Glutamatergic neuron (in vitro differentiated cells): ENCODE measurements around the gene RTKN2. TPM values are rescaled to one million over a fixed set of nuclear protein-coding genes. Genes with fewer than 3 reads are reported as not detected.

Source experiments
- DNase-seq: peaks from one replicate; pipeline ENCODE4 v3.0.0; 2022
- H3K27ac Mint-ChIP-seq: one replicate; pipeline ENCODE4 v1.8.0; 2020; ENCODE audit warnings: mild to moderate bottlenecking, mixed read lengths, inconsistent platforms; ENCODE audit not compliant: unreplicated experiment
- H3K27me3 Mint-ChIP-seq: one replicate; pipeline ENCODE4 v1.8.0; 2020; ENCODE audit warnings: mild to moderate bottlenecking, moderate library complexity, mixed read lengths, inconsistent platforms; ENCODE audit not compliant: unreplicated experiment
- H3K36me3 Mint-ChIP-seq: one replicate; pipeline ENCODE4 v1.8.0; 2020; ENCODE audit warnings: mild to moderate bottlenecking, mixed read lengths, inconsistent platforms; ENCODE audit not compliant: unreplicated experiment
- H3K4me1 Mint-ChIP-seq: one replicate; pipeline ENCODE4 v1.8.0; 2020; ENCODE audit warnings: mild to moderate bottlenecking, low read depth, mixed read lengths, inconsistent platforms; ENCODE audit not compliant: unreplicated experiment
- H3K4me3 Mint-ChIP-seq: one replicate; pipeline ENCODE4 v1.8.0; 2020; ENCODE audit warnings: mild to moderate bottlenecking, mixed read lengths, inconsistent platforms; ENCODE audit not compliant: unreplicated experiment
- H3K9me3 Mint-ChIP-seq: one replicate; pipeline ENCODE4 v1.8.0; 2020; ENCODE audit warnings: mild to moderate bottlenecking, moderate library complexity, mixed read lengths, inconsistent platforms; ENCODE audit not compliant: unreplicated experiment
- total RNA-seq: library from RNA; stranded (reverse); fragmentation: NEBNext Ultra II Directional; extraction: Animal tissue kit (Norgen Biotek cat#: 25700); gene quantifications from one replicate; pipeline ENCODE4 v1.2.1, GENCODE V29; 2021; ENCODE audit not compliant: unreplicated experiment
- TF ChIP-seq, protein P1 (sequence below): fragments of 200-600 bp; sonication (generic); IDR thresholded peaks from one replicate; pipeline ENCODE4 v1.5.0; 2021; ENCODE audit not compliant: partially characterized antibody, unreplicated experiment

RTKN2 gene
- total RNA-seq, 1 donor from 2014 or later, result 3.2 TPM

DNA sequence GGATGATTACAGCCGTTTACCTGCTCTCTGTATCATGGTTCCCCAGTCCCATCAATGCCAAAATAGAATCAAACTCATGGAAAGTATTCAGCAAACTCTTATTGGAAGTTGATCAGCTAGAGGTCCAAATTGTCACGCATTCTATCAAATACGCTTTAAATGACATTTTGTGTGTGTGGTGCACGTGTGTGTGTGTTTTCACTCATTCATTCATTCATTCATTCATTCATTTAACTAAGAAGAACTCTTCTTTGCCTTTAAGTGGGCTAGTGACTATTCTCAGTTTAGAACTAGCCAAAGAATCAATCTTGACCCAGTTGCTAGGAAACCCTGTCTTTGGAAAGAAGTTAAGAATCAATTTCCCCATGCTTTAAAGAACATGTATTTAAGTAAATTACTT, 102.8 kb downstream of the RTKN2 start:
- Mint-ChIP-seq H3K9me3 (no peaks in the 10 kb centered on the region), H3K4me3 (no peak overlapping the region), H3K27ac (no peak overlapping the region), H3K36me3 (no peaks in the 10 kb centered on the region), H3K27me3 (no peaks in the 10 kb centered on the region), H3K4me1 (no peaks in the 10 kb centered on the region)
- no peak for DNase-seq
- TF ChIP-seq, protein P1, sequence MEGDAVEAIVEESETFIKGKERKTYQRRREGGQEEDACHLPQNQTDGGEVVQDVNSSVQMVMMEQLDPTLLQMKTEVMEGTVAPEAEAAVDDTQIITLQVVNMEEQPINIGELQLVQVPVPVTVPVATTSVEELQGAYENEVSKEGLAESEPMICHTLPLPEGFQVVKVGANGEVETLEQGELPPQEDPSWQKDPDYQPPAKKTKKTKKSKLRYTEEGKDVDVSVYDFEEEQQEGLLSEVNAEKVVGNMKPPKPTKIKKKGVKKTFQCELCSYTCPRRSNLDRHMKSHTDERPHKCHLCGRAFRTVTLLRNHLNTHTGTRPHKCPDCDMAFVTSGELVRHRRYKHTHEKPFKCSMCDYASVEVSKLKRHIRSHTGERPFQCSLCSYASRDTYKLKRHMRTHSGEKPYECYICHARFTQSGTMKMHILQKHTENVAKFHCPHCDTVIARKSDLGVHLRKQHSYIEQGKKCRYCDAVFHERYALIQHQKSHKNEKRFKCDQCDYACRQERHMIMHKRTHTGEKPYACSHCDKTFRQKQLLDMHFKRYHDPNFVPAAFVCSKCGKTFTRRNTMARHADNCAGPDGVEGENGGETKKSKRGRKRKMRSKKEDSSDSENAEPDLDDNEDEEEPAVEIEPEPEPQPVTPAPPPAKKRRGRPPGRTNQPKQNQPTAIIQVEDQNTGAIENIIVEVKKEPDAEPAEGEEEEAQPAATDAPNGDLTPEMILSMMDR, result no peak

DNA sequence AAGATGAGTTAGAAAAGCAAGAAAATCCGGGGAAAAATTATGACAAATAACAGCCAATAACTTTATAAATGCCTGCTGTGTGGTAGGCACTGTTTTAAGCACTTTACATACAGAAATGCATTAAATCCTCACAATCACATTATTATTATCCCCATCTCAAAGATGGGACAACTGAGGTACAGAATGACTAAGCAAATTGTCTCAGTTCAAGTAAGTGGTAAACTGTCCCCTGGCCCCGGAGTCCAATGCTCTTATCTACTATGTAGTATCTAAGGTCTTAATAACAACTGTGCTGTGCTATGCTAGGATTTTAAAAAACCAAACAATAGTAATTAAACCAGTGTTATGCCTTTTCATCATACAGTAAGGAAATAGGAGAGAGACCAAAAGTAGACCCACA, 105.6 kb downstream of the RTKN2 start:
- no peaks in the 10 kb centered on the region for H3K27me3 Mint-ChIP-seq
- TF ChIP-seq, protein P1, result no peak
- H3K4me3 Mint-ChIP-seq, result no peak overlapping the region
- no peak for DNase-seq
- no peak overlapping the region for H3K27ac Mint-ChIP-seq
- H3K4me1 Mint-ChIP-seq, result no peaks in the 10 kb centered on the region
- no peaks in the 10 kb centered on the region for H3K36me3 Mint-ChIP-seq
- no peaks in the 10 kb centered on the region for H3K9me3 Mint-ChIP-seq

DNA sequence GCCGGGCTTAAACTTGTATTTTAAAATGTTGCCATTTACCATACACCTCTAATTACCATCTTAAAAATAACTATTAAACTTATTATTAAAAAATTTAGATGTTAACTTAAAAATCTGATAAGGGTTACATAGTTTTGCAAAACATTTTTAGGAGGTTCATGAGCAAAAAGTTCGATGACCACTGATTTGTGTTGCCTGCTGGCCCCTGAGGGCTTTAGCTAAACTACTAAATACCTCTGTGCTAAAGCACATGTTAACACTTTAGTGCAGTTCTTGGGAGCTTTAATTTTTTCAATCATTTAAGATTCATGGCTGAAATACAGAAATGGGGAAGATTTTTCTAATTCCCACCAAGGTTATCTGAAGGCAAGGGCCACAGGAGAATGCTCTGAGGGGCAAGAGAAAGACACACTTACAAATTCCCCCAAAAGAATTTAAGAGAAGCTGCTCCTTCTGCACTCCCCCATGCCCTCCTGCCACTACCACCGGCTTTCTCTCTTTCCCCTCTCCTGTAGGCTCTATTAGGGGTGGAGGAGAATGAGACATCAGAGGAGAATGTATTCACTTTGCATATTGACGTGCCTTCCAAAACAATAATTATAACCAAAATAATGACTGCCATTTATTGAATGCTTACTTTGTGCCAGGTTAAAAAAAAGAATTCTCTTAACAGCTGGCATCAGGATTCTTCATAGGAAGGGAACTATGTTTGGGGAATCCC, 106.2 kb downstream of the RTKN2 start:
- Mint-ChIP-seq H3K4me1 (no peaks in the 10 kb centered on the region), H3K9me3 (no peaks in the 10 kb centered on the region), H3K4me3 (no peak overlapping the region), H3K36me3 (no peaks in the 10 kb centered on the region), H3K27me3 (no peaks in the 10 kb centered on the region), H3K27ac (no peak overlapping the region)
- no peak for DNase-seq
- TF ChIP-seq, protein P1, result no peak

DNA sequence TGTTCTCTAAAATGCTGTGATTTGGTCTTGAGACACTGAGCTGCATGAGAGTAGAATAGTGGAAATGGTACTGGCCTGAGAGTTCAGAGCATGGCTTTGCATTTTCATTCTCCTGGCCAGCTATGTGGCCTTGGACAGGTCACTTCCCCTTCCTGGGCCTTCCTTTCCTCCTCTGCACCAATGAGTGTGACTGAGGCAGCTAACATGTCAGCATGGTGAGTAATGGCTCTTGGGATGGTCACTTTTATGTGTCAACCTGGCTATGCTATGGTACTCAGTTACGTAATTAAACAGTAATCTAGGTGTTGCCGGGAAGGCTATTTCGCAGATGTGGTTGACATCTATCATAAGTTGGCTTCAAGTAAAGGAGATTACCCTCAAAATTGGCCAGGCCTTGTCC, 109.3 kb downstream of the RTKN2 start:
- no peak for DNase-seq
- Mint-ChIP-seq H3K27me3 (no peaks in the 10 kb centered on the region), H3K27ac (no peak overlapping the region), H3K4me1 (no peaks in the 10 kb centered on the region), H3K9me3 (no peaks in the 10 kb centered on the region), H3K4me3 (no peak overlapping the region), H3K36me3 (no peaks in the 10 kb centered on the region)
- TF ChIP-seq, protein P1, result no peak

DNA sequence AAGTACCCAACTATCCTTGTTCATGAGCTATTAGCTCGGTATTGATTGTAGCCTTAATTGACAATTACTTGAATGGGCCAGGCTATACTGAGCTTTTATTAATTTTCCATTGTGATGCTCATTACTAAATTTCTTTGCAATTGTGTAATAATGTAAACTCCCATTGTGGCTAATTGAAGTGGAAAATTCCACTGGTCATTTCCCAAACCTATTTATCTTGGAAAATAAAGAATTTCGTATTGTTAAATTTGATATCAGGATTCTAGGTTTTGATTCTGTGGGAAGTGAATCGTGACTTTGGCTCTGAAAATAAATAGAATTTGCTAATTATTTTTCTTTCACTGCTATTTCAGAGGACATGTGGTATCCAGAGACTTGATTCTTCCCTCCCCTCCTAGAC, 111.0 kb downstream of the RTKN2 start:
- TF ChIP-seq, protein P1, result no peak
- H3K4me1 Mint-ChIP-seq, result no peaks in the 10 kb centered on the region
- no peak overlapping the region for H3K4me3 Mint-ChIP-seq
- H3K27ac Mint-ChIP-seq, result no peak overlapping the region
- H3K36me3 Mint-ChIP-seq, result no peaks in the 10 kb centered on the region
- H3K27me3 Mint-ChIP-seq, result no peaks in the 10 kb centered on the region
- no peak for DNase-seq
- H3K9me3 Mint-ChIP-seq, result no peaks in the 10 kb centered on the region
